ENCODE results near the gene ALOXE3.
"Not testable (repeated sequence)": the region's sequence is repeated elsewhere in the genome, so short reads cannot be mapped to it uniquely, and the experiment has no call there.

ALOXE3 gene

GRCh38 chr17:8095361-8095760, 23.0 kb downstream of the ALOXE3 start:
- DNase-seq (ENCODE audit: low read depth), result no peak

DNA sequence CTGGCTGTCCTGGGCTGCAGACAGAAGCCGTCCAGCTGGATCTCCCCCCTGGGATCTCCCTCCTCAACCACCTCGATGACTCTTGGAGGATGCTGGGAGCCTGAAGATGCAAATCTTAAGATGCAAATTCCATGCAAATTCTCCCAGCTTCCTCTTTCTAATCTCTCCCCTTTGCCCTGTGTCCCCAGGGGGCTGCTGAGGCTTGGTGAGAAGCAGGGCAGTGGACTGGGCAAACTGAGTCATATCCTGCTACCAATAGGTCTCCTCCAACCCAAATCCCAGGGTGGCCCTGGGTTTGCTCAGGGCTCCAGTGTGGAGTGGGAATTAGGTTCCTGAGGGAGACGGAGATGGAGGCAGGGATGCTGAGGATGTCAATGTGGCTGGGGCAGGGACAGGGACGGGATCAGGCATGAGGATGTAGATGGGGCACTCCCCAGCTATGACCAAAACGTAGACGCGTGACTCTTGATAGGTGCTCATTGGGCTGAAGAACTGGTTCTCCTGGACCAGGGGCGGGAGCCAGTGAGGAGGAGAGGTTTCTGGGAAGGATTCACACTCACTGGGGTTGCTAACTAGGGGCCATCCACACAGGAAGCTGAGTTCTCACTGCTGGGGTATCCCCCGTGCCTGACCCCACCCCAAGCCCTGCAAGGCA, 27.2 kb downstream of the ALOXE3 start:
- DNase-seq (ENCODE audit: low read depth), result no peak

GRCh38 chr17:8089728-8090127, 28.6 kb downstream of the ALOXE3 start:
- DNase-seq (ENCODE audit: low read depth), result no peak

GRCh38 chr17:8087952-8088230, 30.4 kb downstream of the ALOXE3 start:
- no peak for DNase-seq (ENCODE audit: low read depth)

GRCh38 chr17:8087075-8087951, 31.0 kb downstream of the ALOXE3 start, which contains the start of gene ALOX12B:
TSS of gene ALOX12B (minus strand) at chr17:8087716. CDS start at chr17:8087442, 274 bp downstream.
- DNase-seq (ENCODE audit: low read depth), result no peak

- no peak for DNase-seq (ENCODE audit: low read depth)
Measured at GRCh38 chr17:8084250-8084649, 34.1 kb downstream of the ALOXE3 start.

- no peak for DNase-seq (ENCODE audit: low read depth)
Measured at GRCh38 chr17:8082292-8082691, 36.0 kb downstream of the ALOXE3 start.

GRCh38 chr17:8081876-8082275, 36.4 kb downstream of the ALOXE3 start:
- DNase-seq (ENCODE audit: low read depth), result no peak

DNA sequence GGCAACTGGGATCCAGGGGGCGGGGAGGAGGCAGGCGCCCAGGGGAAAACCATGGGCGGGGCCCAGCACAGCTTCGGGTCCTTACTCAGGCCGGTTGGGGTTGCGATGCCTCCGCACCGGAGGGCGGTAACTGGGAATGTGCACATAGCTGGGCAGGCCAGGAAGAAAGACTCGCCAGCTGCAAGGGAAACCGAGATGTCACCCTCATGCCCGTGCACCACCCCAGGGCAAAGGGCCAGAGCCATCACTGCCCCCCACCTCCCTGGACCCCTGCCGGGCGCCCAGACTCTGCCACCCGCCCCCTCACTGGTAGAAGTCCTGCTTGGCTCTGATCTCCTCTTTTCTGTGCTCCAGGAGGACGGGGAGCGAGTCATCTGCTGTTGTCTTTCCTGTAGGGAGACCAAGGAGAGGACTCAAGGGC, 37.5 kb downstream of the ALOXE3 start:
- no peak for DNase-seq (ENCODE audit: low read depth)

DNA sequence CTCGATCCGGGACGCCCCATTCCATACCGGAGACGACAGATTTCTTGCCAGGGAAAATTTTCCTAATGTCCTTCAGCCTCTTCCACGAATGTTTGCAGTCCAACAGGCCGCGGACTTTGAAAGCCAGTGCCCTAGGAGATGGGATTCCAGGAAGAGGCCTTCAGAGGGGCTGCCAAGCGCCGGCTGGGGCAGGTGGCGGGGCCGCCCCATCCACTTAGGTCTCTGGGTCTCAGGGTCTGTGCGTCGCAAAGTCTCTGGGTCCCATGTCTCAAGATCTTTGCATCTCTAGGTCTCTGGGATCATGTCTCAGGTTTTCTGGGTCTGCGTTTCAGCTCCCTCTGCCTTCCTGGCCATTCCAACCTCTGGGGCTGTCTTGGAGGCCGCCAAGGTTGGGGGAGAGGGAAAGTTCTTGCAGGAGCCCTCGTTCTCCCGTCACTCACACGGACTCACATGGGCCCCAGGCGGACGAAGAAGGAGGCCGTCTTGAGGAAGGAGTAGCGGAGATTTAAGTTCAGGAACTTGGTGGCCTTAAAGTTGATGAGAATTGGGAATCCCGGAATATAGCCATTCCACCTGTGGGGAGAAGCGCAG, 38.0 kb downstream of the ALOXE3 start:
- no peak for DNase-seq (ENCODE audit: low read depth)

DNA sequence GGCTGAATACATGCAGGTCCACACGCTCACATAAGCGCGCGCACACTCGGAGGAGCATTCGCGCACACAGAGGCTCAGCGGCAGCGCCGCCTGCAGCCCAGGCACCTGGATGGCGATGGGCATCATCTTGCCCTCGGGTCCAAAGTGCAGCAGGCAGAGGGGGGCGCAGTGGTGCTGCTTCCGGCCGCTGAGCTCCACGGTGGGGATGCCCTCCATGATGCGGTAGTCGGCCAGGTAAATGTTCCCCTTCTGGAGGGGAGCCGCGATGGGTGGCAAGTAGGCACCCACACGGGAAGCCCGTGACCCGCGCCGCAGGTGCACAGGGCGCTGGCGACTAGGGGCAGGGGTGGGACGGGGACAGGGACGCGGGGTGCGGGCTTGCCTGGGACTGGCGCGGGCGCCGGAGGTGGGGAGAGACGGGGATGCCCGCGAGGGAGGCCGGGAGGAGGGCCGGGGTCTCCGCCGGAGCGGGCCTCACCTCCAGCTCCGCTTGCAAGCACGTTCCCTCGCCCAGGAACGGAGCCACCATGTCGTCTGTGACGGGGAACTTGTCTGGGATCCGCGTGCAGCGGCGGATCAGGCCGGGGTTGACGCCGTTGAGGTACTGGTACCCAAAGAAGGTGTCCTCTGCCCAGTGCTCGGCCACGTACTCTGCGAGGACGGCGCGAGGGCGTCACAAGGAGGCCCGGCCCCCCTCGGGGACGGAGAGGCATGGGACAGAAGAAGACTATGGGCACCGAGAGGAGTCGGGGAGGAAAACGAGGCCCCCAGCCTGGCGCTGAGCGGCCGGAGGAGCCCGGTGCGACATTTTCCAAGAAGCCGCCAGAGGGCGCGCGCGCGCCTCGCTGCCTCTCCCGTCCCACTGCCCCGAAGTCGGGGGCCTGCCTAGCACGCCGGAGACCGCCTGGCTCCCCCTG, 38.8 kb downstream of the ALOXE3 start:
- DNase-seq (ENCODE audit: low read depth), result peak; percentile 8

DNA sequence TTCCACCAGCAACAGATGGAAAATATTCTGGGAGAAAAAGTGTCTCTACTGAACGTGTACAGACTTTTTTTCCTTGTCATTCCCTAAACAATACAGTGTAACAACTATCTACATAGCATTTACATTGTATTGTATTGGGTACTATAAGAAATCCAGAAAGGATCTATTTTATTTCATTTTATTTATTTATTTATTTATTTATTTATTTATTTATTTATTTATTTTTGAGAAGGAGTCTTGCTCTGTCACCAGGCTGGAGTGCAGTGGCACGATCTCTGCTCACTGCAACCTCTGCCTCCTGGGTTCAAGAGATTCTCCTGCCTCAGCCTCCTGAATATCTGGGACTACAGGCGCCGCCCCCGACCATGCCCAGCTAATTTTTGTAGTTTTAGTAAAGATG, 40.4 kb downstream of the ALOXE3 start:
- DNase-seq (ENCODE audit: low read depth), result not testable (repeated sequence)

DNA sequence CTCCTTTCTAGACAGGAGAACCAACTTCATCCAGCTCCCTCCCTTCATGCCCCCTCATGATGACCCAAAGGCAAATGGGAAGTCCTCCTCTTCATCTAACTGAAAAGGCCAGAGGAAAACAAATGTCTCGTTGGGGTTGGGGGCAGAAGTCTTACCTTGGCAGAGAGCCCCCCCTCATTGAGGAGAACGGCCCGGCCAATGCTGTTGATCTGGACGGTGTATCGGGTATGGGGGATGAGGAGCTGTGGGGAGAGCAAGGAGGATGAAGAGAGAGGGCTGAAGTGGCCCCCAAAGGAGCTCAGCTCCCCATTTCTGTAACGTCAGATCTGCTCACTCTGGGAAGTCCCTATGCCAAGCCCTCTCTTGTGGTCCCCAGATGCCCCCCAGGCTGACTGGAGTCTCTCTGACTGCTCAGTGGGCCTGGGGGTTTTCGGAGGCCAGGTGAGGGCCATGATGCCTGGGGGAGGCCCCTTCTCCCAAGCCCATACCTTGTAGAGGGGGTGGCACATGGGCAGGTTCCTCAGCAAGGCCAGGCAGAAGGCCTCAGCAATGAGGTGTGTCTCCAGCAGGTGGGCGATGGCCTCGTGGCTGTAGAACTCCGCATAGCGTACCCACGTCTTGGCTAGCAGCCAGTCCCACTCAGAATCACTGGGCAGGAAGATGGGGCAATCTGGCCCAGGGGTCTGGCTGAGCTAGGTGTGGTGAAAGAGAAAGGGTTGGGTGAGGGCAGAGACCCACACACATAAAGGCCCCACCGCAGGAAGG, 41.6 kb downstream of the ALOXE3 start:
- no peak for DNase-seq (ENCODE audit: low read depth)

- DNase-seq (ENCODE audit: low read depth), result no peak
Measured at GRCh38 chr17:8075574-8076342, 42.6 kb downstream of the ALOXE3 start.

- DNase-seq (ENCODE audit: low read depth), result no peak
Measured at GRCh38 chr17:8075081-8075480, 43.2 kb downstream of the ALOXE3 start.

- no peak for DNase-seq (ENCODE audit: low read depth)
Measured at GRCh38 chr17:8074554-8074953, 43.8 kb downstream of the ALOXE3 start.

GRCh38 chr17:8073627-8074484, 44.5 kb downstream of the ALOXE3 start:
- DNase-seq (ENCODE audit: low read depth), result peak; percentile 43

- DNase-seq (ENCODE audit: low read depth), result no peak
Measured at GRCh38 chr17:8072729-8073461, 45.4 kb downstream of the ALOXE3 start.

GRCh38 chr17:8072341-8072728, 46.0 kb downstream of the ALOXE3 start:
- DNase-seq (ENCODE audit: low read depth), result no peak
